T-helper 2 cell treated with Interferon-gamma antibody and Interleukin-4, amounts not matched to agents 5 μg/mL and 100 μg/mL, for 36 hours (primary cell): ENCODE measurements around the gene ERMP1.

Experiments used
- DNase-seq: peaks from one replicate; pipeline ENCODE4 v3.0.0; 2021; ENCODE audit warnings: low spot score
- H3K27ac Mint-ChIP-seq: one replicate; pipeline ENCODE4 v1.8.0; 2021; ENCODE audit warnings: mild to moderate bottlenecking, mixed read lengths
- H3K27me3 Mint-ChIP-seq: one replicate; pipeline ENCODE4 v1.8.0; 2021; ENCODE audit warnings: low read depth, mixed read lengths
- H3K36me3 Mint-ChIP-seq: one replicate; pipeline ENCODE4 v1.8.0; 2021; ENCODE audit warnings: low read depth, mixed read lengths
- H3K4me1 Mint-ChIP-seq: one replicate; pipeline ENCODE4 v1.8.0; 2021; ENCODE audit warnings: low read depth, mixed read lengths
- H3K4me3 Mint-ChIP-seq: one replicate; pipeline ENCODE4 v1.8.0; 2022; ENCODE audit warnings: mild to moderate bottlenecking, moderate library complexity, mixed read lengths
- H3K9me3 Mint-ChIP-seq: one replicate; pipeline ENCODE4 v1.8.0; 2021; ENCODE audit warnings: mixed read lengths

ERMP1 gene

GRCh38 chr9:5866685-5867084, 33.8 kb upstream of the ERMP1 start:
- no peaks in the 10 kb centered on the region for H3K27me3 Mint-ChIP-seq
- no peaks in the 10 kb centered on the region for H3K9me3 Mint-ChIP-seq
- DNase-seq: no peak
- no peaks in the 10 kb centered on the region for H3K36me3 Mint-ChIP-seq
- peak overlapping the region; percentile 31 for H3K27ac Mint-ChIP-seq
- H3K4me1 Mint-ChIP-seq: peaks cover 5% of the 10 kb centered on the region
- H3K4me3 Mint-ChIP-seq: no peak overlapping the region

- no peak overlapping the region for H3K4me3 Mint-ChIP-seq
- no peaks in the 10 kb centered on the region for H3K27me3 Mint-ChIP-seq
- H3K27ac Mint-ChIP-seq: no peak overlapping the region
- DNase-seq: no peak
- peaks cover 5% of the 10 kb centered on the region for H3K4me1 Mint-ChIP-seq
- no peaks in the 10 kb centered on the region for H3K9me3 Mint-ChIP-seq
- H3K36me3 Mint-ChIP-seq: peaks cover 2% of the 10 kb centered on the region
Measured at GRCh38 chr9:5866272-5866671, 33.4 kb upstream of the ERMP1 start.

GRCh38 chr9:5864446-5864845, 31.5 kb upstream of the ERMP1 start:
- DNase-seq: no peak
- peaks cover 5% of the 10 kb centered on the region for H3K36me3 Mint-ChIP-seq
- no peak overlapping the region for H3K27ac Mint-ChIP-seq
- H3K4me3 Mint-ChIP-seq: no peak overlapping the region
- no peaks in the 10 kb centered on the region for H3K9me3 Mint-ChIP-seq
- no peaks in the 10 kb centered on the region for H3K27me3 Mint-ChIP-seq
- H3K4me1 Mint-ChIP-seq: peaks cover 2% of the 10 kb centered on the region

GRCh38 chr9:5863092-5863746, 30.3 kb upstream of the ERMP1 start:
- Mint-ChIP-seq H3K4me1 (no peaks in the 10 kb centered on the region), H3K4me3 (no peak overlapping the region), H3K27ac (no peak overlapping the region), H3K9me3 (no peaks in the 10 kb centered on the region), H3K27me3 (no peaks in the 10 kb centered on the region), H3K36me3 (peaks cover 5% of the 10 kb centered on the region)
- no peak for DNase-seq

- Mint-ChIP-seq H3K9me3 (peaks cover 4% of the 10 kb centered on the region), H3K4me3 (no peak overlapping the region), H3K27me3 (no peaks in the 10 kb centered on the region), H3K4me1 (peaks cover 7% of the 10 kb centered on the region), H3K36me3 (peaks cover 12% of the 10 kb centered on the region), H3K27ac (no peak overlapping the region)
- DNase-seq: no peak
Measured at GRCh38 chr9:5858833-5859232, 25.9 kb upstream of the ERMP1 start.

GRCh38 chr9:5857928-5858327, 25.0 kb upstream of the ERMP1 start:
- no peaks in the 10 kb centered on the region for H3K27me3 Mint-ChIP-seq
- H3K27ac Mint-ChIP-seq: no peak overlapping the region
- H3K9me3 Mint-ChIP-seq: peaks cover 8% of the 10 kb centered on the region
- peaks cover 14% of the 10 kb centered on the region for H3K36me3 Mint-ChIP-seq
- H3K4me1 Mint-ChIP-seq: peaks cover 16% of the 10 kb centered on the region
- DNase-seq: no peak
- H3K4me3 Mint-ChIP-seq: no peak overlapping the region

- Mint-ChIP-seq H3K4me3 (no peak overlapping the region), H3K27ac (peak overlapping the region; percentile 19), H3K4me1 (peaks cover 44% of the 10 kb centered on the region), H3K36me3 (peaks cover 16% of the 10 kb centered on the region), H3K9me3 (peaks cover 8% of the 10 kb centered on the region), H3K27me3 (no peaks in the 10 kb centered on the region)
- DNase-seq: no peak
Measured at GRCh38 chr9:5854063-5854790, 21.3 kb upstream of the ERMP1 start.

GRCh38 chr9:5853617-5854016, 20.7 kb upstream of the ERMP1 start:
- H3K4me1 Mint-ChIP-seq: peaks cover 49% of the 10 kb centered on the region
- peak overlapping the region; percentile 12 for H3K4me3 Mint-ChIP-seq
- H3K27ac Mint-ChIP-seq: peak overlapping the region; percentile 61
- peaks cover 8% of the 10 kb centered on the region for H3K9me3 Mint-ChIP-seq
- DNase-seq: no peak
- peaks cover 19% of the 10 kb centered on the region for H3K36me3 Mint-ChIP-seq
- H3K27me3 Mint-ChIP-seq: no peaks in the 10 kb centered on the region

- peaks cover 8% of the 10 kb centered on the region for H3K9me3 Mint-ChIP-seq
- no peak for DNase-seq
- H3K36me3 Mint-ChIP-seq: peaks cover 23% of the 10 kb centered on the region
- no peaks in the 10 kb centered on the region for H3K27me3 Mint-ChIP-seq
- peak overlapping the region; percentile 61 for H3K27ac Mint-ChIP-seq
- peaks cover 54% of the 10 kb centered on the region for H3K4me1 Mint-ChIP-seq
- peak overlapping the region; percentile 12 for H3K4me3 Mint-ChIP-seq
Measured at GRCh38 chr9:5852987-5853386, 20.1 kb upstream of the ERMP1 start.

GRCh38 chr9:5851445-5851844, 18.5 kb upstream of the ERMP1 start:
- Mint-ChIP-seq H3K4me1 (peaks cover 59% of the 10 kb centered on the region), H3K9me3 (peaks cover 8% of the 10 kb centered on the region), H3K27me3 (no peaks in the 10 kb centered on the region), H3K4me3 (peak overlapping the region; percentile 45), H3K36me3 (peaks cover 27% of the 10 kb centered on the region), H3K27ac (peak overlapping the region; percentile 58)
- peak; percentile 69 for DNase-seq

- Mint-ChIP-seq H3K4me1 (peaks cover 65% of the 10 kb centered on the region), H3K36me3 (peaks cover 27% of the 10 kb centered on the region), H3K4me3 (peak overlapping the region; percentile 45), H3K27ac (peak overlapping the region; percentile 58), H3K27me3 (no peaks in the 10 kb centered on the region), H3K9me3 (peaks cover 8% of the 10 kb centered on the region)
- DNase-seq: no peak
Measured at GRCh38 chr9:5850724-5851122, 17.8 kb upstream of the ERMP1 start.

GRCh38 chr9:5848372-5848882, 15.5 kb upstream of the ERMP1 start:
- Mint-ChIP-seq H3K4me3 (no peak overlapping the region), H3K27ac (no peak overlapping the region), H3K9me3 (no peaks in the 10 kb centered on the region), H3K36me3 (peaks cover 23% of the 10 kb centered on the region), H3K27me3 (no peaks in the 10 kb centered on the region), H3K4me1 (peaks cover 79% of the 10 kb centered on the region)
- DNase-seq: no peak

- peaks cover 6% of the 10 kb centered on the region for H3K9me3 Mint-ChIP-seq
- no peak overlapping the region for H3K4me3 Mint-ChIP-seq
- H3K27ac Mint-ChIP-seq: no peak overlapping the region
- H3K4me1 Mint-ChIP-seq: peaks cover 77% of the 10 kb centered on the region
- no peak for DNase-seq
- H3K36me3 Mint-ChIP-seq: peaks cover 29% of the 10 kb centered on the region
- no peaks in the 10 kb centered on the region for H3K27me3 Mint-ChIP-seq
Measured at GRCh38 chr9:5846501-5846921, 13.6 kb upstream of the ERMP1 start.

- Mint-ChIP-seq H3K27me3 (no peaks in the 10 kb centered on the region), H3K36me3 (peaks cover 29% of the 10 kb centered on the region), H3K9me3 (peaks cover 6% of the 10 kb centered on the region), H3K4me3 (peak overlapping the region; percentile 3), H3K27ac (peak overlapping the region; percentile 86), H3K4me1 (peaks cover 77% of the 10 kb centered on the region)
- no peak for DNase-seq
Measured at GRCh38 chr9:5846096-5846495, 13.2 kb upstream of the ERMP1 start.
